ENCODE data around the gene PDE10A. TPM values are rescaled to one million over a fixed set of nuclear protein-coding genes. Genes with fewer than 3 reads are reported as not detected.

PDE10A gene
- total and polyA plus RNA-seq, 7 experiments from 2014 or later: not detected

GRCh38 chr6:165417278-165417865 is 245.7 kb downstream of the PDE10A start:
- H3K4me1 Mint-ChIP-seq: no peaks in the 10 kb centered on the region
- intact Hi-C loops (cut with micrococcal nuclease): no loop called here
- no peaks in the 10 kb centered on the region for H3K27me3 Mint-ChIP-seq
- H3K27me3 ChIP-seq (ENCODE audit: control insufficient read depth in 2 of 2, insufficient read depth in 2 of 2, low read length in 2 of 2): no peaks in the 10 kb centered on the region
- H3K4me3 Mint-ChIP-seq: no peak overlapping the region
- H3K4me1 ChIP-seq (ENCODE audit: control insufficient read depth in 2 of 2, insufficient read depth in 2 of 2, low read length in 2 of 2): no peaks in the 10 kb centered on the region
- ATAC-seq (no peak), DNase-seq (no peak)
- H3K9me3 Mint-ChIP-seq: peaks cover 0 to 2% (median 0%) of the 10 kb centered on the region in 11 donors
- ChIA-PET CTCF (no interaction called here), POLR2A (no interaction called here)
- H3K4me3 ChIP-seq (ENCODE audit: low read length): no peak overlapping the region
- no peaks in the 10 kb centered on the region for H3K36me3 ChIP-seq (ENCODE audit: control insufficient read depth in 2 of 3, insufficient read depth in 3 of 3, low read length in 3 of 3)
- no peaks in the 10 kb centered on the region for H3K36me3 Mint-ChIP-seq
- no peaks in the 10 kb centered on the region for H3K9me3 ChIP-seq (ENCODE audit: control insufficient read depth in 2 of 3, low read length in 3 of 3)
- no peak overlapping the region for H3K27ac ChIP-seq (ENCODE audit: low read depth, low read length)
- no peak overlapping the region for H3K27ac Mint-ChIP-seq

DNA sequence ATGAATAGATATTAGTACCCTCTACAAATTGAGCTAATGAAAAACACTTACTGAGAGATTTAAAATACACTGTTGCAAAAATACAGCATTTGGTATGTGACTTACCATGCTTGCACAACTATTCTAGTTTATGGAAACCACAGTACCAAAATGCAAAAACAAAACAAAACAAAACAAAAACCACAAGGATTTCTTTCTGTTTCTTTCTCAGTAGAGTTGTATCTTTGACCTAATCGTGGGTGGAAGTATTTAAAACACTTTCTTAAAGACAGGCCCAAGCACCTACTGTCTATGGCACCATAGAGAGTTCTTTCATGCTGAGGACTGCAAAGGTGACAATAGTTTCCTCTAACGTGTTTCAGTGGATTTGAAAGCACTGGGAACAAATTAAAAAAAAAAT is 258.3 kb downstream of the PDE10A start:
- intact Hi-C loops (cut with micrococcal nuclease): no loop called here
- CTCF ChIA-PET: no interaction called here
- H3K9me3 ChIP-seq (ENCODE audit: control insufficient read depth in 2 of 3, low read length in 3 of 3): no peaks in the 10 kb centered on the region

DNA sequence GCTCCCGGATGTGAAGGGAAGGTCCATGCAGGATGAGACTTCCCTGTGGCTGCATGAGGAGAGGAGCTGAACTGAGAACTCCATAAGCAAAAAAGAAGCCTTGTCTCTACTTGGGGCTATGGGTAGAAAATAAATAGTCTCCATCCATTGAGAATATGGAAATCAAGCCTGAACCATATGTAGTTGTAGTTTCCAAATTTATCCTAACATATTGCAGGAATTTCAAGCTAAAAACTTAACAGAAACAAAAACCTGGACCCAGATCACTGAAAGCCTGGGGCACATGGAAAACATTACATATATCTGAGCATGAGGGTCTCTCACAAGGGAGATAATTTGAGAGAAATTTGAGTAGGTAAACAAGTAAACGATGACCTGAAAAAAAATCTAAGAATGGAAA is 258.7 kb downstream of the PDE10A start:
- no peak overlapping the region for H3K4me3 Mint-ChIP-seq
- Histone ChIP-seq H3K36me3 (ENCODE audit: control insufficient read depth in 2 of 3, insufficient read depth in 3 of 3, low read length in 3 of 3) (no peaks in the 10 kb centered on the region), H3K4me3 (ENCODE audit: low read length) (no peak overlapping the region), H3K9me3 (ENCODE audit: control insufficient read depth in 2 of 3, low read length in 3 of 3) (no peaks in the 10 kb centered on the region), H3K27ac (ENCODE audit: low read depth, low read length) (no peak overlapping the region), H3K4me1 (ENCODE audit: control insufficient read depth in 2 of 2, insufficient read depth in 2 of 2, low read length in 2 of 2) (no peaks in the 10 kb centered on the region), H3K27me3 (ENCODE audit: control insufficient read depth in 2 of 2, insufficient read depth in 2 of 2, low read length in 2 of 2) (no peaks in the 10 kb centered on the region)
- ATAC-seq (no peak), DNase-seq (no peak)
- intact Hi-C loops (cut with micrococcal nuclease): no loop called here
- ChIA-PET CTCF (no interaction called here), POLR2A (no interaction called here)
- H3K27me3 Mint-ChIP-seq: no peaks in the 10 kb centered on the region
- H3K27ac Mint-ChIP-seq: no peak overlapping the region
- H3K36me3 Mint-ChIP-seq: no peaks in the 10 kb centered on the region
- H3K9me3 Mint-ChIP-seq: peaks cover 0 to 13% (median 2%) of the 10 kb centered on the region in 11 donors
- no peaks in the 10 kb centered on the region for H3K4me1 Mint-ChIP-seq

More for the DNA sequence above, 258.3 kb downstream of the PDE10A start:
- Histone ChIP-seq H3K4me3 (ENCODE audit: low read length) (no peak overlapping the region), H3K27ac (ENCODE audit: low read depth, low read length) (no peak overlapping the region), H3K4me1 (ENCODE audit: control insufficient read depth in 2 of 2, insufficient read depth in 2 of 2, low read length in 2 of 2) (no peaks in the 10 kb centered on the region), H3K36me3 (ENCODE audit: control insufficient read depth in 2 of 3, insufficient read depth in 3 of 3, low read length in 3 of 3) (no peaks in the 10 kb centered on the region), H3K27me3 (ENCODE audit: control insufficient read depth in 2 of 2, insufficient read depth in 2 of 2, low read length in 2 of 2) (no peaks in the 10 kb centered on the region)
- H3K27me3 Mint-ChIP-seq: no peaks in the 10 kb centered on the region
- H3K9me3 Mint-ChIP-seq: peaks cover 0 to 12% (median 2%) of the 10 kb centered on the region in 11 donors
- no peaks in the 10 kb centered on the region for H3K36me3 Mint-ChIP-seq
- POLR2A ChIA-PET: no interaction called here
- H3K4me3 Mint-ChIP-seq: no peak overlapping the region
- DNase-seq (no peak), ATAC-seq (no peak)
- H3K27ac Mint-ChIP-seq: no peak overlapping the region
- H3K4me1 Mint-ChIP-seq: no peaks in the 10 kb centered on the region

GRCh38 chr6:165403006-165403595 is 259.9 kb downstream of the PDE10A start:
- ATAC-seq (no peak), DNase-seq (no peak)
- Mint-ChIP-seq H3K9me3 (peaks cover 0 to 16% (median 2%) of the 10 kb centered on the region in 11 donors), H3K4me3 (no peak overlapping the region), H3K27ac (no peak overlapping the region), H3K36me3 (no peaks in the 10 kb centered on the region), H3K27me3 (no peaks in the 10 kb centered on the region), H3K4me1 (no peaks in the 10 kb centered on the region)
- H3K27me3 ChIP-seq (ENCODE audit: control insufficient read depth in 2 of 2, insufficient read depth in 2 of 2, low read length in 2 of 2): no peaks in the 10 kb centered on the region
- intact Hi-C loops (cut with micrococcal nuclease): no loop called here
- H3K4me3 ChIP-seq (ENCODE audit: low read length): no peak overlapping the region
- CTCF ChIA-PET: no interaction called here
- no peak overlapping the region for H3K27ac ChIP-seq (ENCODE audit: low read depth, low read length)
- H3K9me3 ChIP-seq (ENCODE audit: control insufficient read depth in 2 of 3, low read length in 3 of 3): no peaks in the 10 kb centered on the region
- POLR2A ChIA-PET: no interaction called here
- H3K4me1 ChIP-seq (ENCODE audit: control insufficient read depth in 2 of 2, insufficient read depth in 2 of 2, low read length in 2 of 2): no peaks in the 10 kb centered on the region
- H3K36me3 ChIP-seq (ENCODE audit: control insufficient read depth in 2 of 3, insufficient read depth in 3 of 3, low read length in 3 of 3): no peaks in the 10 kb centered on the region

- Mint-ChIP-seq H3K4me3 (no peak overlapping the region), H3K9me3 (peaks cover 0 to 16% (median 2%) of the 10 kb centered on the region in 11 donors), H3K36me3 (no peaks in the 10 kb centered on the region), H3K27ac (no peak overlapping the region), H3K4me1 (no peaks in the 10 kb centered on the region), H3K27me3 (no peaks in the 10 kb centered on the region)
- no peak for ATAC-seq
- no peaks in the 10 kb centered on the region for H3K27me3 ChIP-seq (ENCODE audit: control insufficient read depth in 2 of 2, insufficient read depth in 2 of 2, low read length in 2 of 2)
- H3K4me3 ChIP-seq (ENCODE audit: low read length): no peak overlapping the region
- CTCF ChIA-PET: no interaction called here
- no peak for DNase-seq
- intact Hi-C loops (cut with micrococcal nuclease): no loop called here
- H3K27ac ChIP-seq (ENCODE audit: low read depth, low read length): no peak overlapping the region
- POLR2A ChIA-PET: no interaction called here
- no peaks in the 10 kb centered on the region for H3K36me3 ChIP-seq (ENCODE audit: control insufficient read depth in 2 of 3, insufficient read depth in 3 of 3, low read length in 3 of 3)
- H3K9me3 ChIP-seq (ENCODE audit: control insufficient read depth in 2 of 3, low read length in 3 of 3): no peaks in the 10 kb centered on the region
- H3K4me1 ChIP-seq (ENCODE audit: control insufficient read depth in 2 of 2, insufficient read depth in 2 of 2, low read length in 2 of 2): no peaks in the 10 kb centered on the region
These were observed 261.9 kb downstream of the PDE10A start for GRCh38 chr6:165401092-165401491.

GRCh38 chr6:165390475-165390874 is 272.6 kb downstream of the PDE10A start:
- Mint-ChIP-seq H3K4me3 (no peak overlapping the region), H3K9me3 (peaks cover 0 to 14% (median 5%) of the 10 kb centered on the region in 11 donors), H3K27me3 (no peaks in the 10 kb centered on the region), H3K4me1 (no peaks in the 10 kb centered on the region), H3K36me3 (peaks cover 0 to 3% (median 0%) of the 10 kb centered on the region in 5 donors), H3K27ac (no peak overlapping the region)
- no peaks in the 10 kb centered on the region for H3K9me3 ChIP-seq (ENCODE audit: control insufficient read depth in 2 of 3, low read length in 3 of 3)
- no peak overlapping the region for H3K4me3 ChIP-seq (ENCODE audit: low read length)
- H3K4me1 ChIP-seq (ENCODE audit: control insufficient read depth in 2 of 2, insufficient read depth in 2 of 2, low read length in 2 of 2): no peaks in the 10 kb centered on the region
- CTCF ChIA-PET: no interaction called here
- intact Hi-C loops (cut with micrococcal nuclease): no loop called here
- POLR2A ChIA-PET: no interaction called here
- no peak for ATAC-seq
- no peaks in the 10 kb centered on the region for H3K36me3 ChIP-seq (ENCODE audit: control insufficient read depth in 2 of 3, insufficient read depth in 3 of 3, low read length in 3 of 3)
- DNase-seq: no peak
- H3K27ac ChIP-seq (ENCODE audit: low read depth, low read length): no peak overlapping the region
- no peaks in the 10 kb centered on the region for H3K27me3 ChIP-seq (ENCODE audit: control insufficient read depth in 2 of 2, insufficient read depth in 2 of 2, low read length in 2 of 2)

GRCh38 chr6:165389534-165389933 is 273.5 kb downstream of the PDE10A start:
- ATAC-seq: no peak
- Mint-ChIP-seq H3K4me3 (no peak overlapping the region), H3K27ac (no peak overlapping the region), H3K27me3 (no peaks in the 10 kb centered on the region), H3K9me3 (peaks cover 1 to 14% (median 5%) of the 10 kb centered on the region in 11 donors), H3K36me3 (peaks cover 0 to 3% (median 0%) of the 10 kb centered on the region in 5 donors), H3K4me1 (no peaks in the 10 kb centered on the region)
- Histone ChIP-seq H3K4me1 (ENCODE audit: control insufficient read depth in 2 of 2, insufficient read depth in 2 of 2, low read length in 2 of 2) (no peaks in the 10 kb centered on the region), H3K27ac (ENCODE audit: low read depth, low read length) (no peak overlapping the region), H3K27me3 (ENCODE audit: control insufficient read depth in 2 of 2, insufficient read depth in 2 of 2, low read length in 2 of 2) (no peaks in the 10 kb centered on the region), H3K36me3 (ENCODE audit: control insufficient read depth in 2 of 3, insufficient read depth in 3 of 3, low read length in 3 of 3) (no peaks in the 10 kb centered on the region), H3K9me3 (ENCODE audit: control insufficient read depth in 2 of 3, low read length in 3 of 3) (no peaks in the 10 kb centered on the region), H3K4me3 (ENCODE audit: low read length) (no peak overlapping the region)
- ChIA-PET CTCF (no interaction called here), POLR2A (no interaction called here)
- intact Hi-C loops (cut with micrococcal nuclease): no loop called here
- no peak for DNase-seq
